ENCODE results near the gene OTC.

OTC gene

GRCh38 chrX:38363046-38363445, 10.6 kb downstream of the OTC start:
- DNase-seq, result no peak

GRCh38 chrX:38365954-38366353, 13.6 kb downstream of the OTC start:
- no peak for DNase-seq

GRCh38 chrX:38368774-38369173, 16.4 kb downstream of the OTC start:
- no peak for DNase-seq

GRCh38 chrX:38371641-38372040, 19.2 kb downstream of the OTC start:
- peak; percentile 4 for DNase-seq

GRCh38 chrX:38374431-38374830, 22.0 kb downstream of the OTC start:
- no peak for DNase-seq

GRCh38 chrX:38375891-38376290, 23.5 kb downstream of the OTC start:
- peak; percentile 69 for DNase-seq

- no peak for DNase-seq
Measured at GRCh38 chrX:38376747-38377146, 24.3 kb downstream of the OTC start.

GRCh38 chrX:38379088-38379487, 26.7 kb downstream of the OTC start:
- DNase-seq, result no peak

- DNase-seq, result no peak
Measured at GRCh38 chrX:38382663-38383062, 30.3 kb downstream of the OTC start.

GRCh38 chrX:38400389-38400910, 48.0 kb downstream of the OTC start:
- DNase-seq, result peak; percentile 19

GRCh38 chrX:38402118-38402517, 49.7 kb downstream of the OTC start:
- DNase-seq, result no peak

GRCh38 chrX:38403834-38404233, 51.4 kb downstream of the OTC start:
- no peak for DNase-seq

- DNase-seq, result peak; percentile 14
Measured at GRCh38 chrX:38407126-38407525, 54.7 kb downstream of the OTC start.

- DNase-seq, result peak; percentile 95
Measured at GRCh38 chrX:38409289-38409688, 56.9 kb downstream of the OTC start.

GRCh38 chrX:38426785-38427184, 74.4 kb downstream of the OTC start:
- peak; percentile 84 for DNase-seq

GRCh38 chrX:38431525-38431924, 79.1 kb downstream of the OTC start:
- no peak for DNase-seq

- no peak for DNase-seq
Measured at GRCh38 chrX:38435130-38435529, 82.7 kb downstream of the OTC start.

GRCh38 chrX:38437093-38437492, 84.7 kb downstream of the OTC start:
- DNase-seq, result no peak

GRCh38 chrX:38438321-38438720, 85.9 kb downstream of the OTC start:
- no peak for DNase-seq

GRCh38 chrX:38452603-38453002, 100.2 kb downstream of the OTC start:
- DNase-seq, result no peak

- peak; percentile 8 for DNase-seq
Measured at GRCh38 chrX:38458071-38458470, 105.7 kb downstream of the OTC start.

- DNase-seq, result no peak
Measured at GRCh38 chrX:38462257-38462656, 109.9 kb downstream of the OTC start.

- DNase-seq, result no peak
Measured at GRCh38 chrX:38465686-38466085, 113.3 kb downstream of the OTC start.

GRCh38 chrX:38468563-38469157, 116.3 kb downstream of the OTC start:
- no peak for DNase-seq

Measured in NCI-H82 (cell line).